ENCODE data around the gene ARPC2.
A peak's percentile ranks its signal among the peaks of the same experiment; 100 is the strongest.

ARPC2 gene

DNA sequence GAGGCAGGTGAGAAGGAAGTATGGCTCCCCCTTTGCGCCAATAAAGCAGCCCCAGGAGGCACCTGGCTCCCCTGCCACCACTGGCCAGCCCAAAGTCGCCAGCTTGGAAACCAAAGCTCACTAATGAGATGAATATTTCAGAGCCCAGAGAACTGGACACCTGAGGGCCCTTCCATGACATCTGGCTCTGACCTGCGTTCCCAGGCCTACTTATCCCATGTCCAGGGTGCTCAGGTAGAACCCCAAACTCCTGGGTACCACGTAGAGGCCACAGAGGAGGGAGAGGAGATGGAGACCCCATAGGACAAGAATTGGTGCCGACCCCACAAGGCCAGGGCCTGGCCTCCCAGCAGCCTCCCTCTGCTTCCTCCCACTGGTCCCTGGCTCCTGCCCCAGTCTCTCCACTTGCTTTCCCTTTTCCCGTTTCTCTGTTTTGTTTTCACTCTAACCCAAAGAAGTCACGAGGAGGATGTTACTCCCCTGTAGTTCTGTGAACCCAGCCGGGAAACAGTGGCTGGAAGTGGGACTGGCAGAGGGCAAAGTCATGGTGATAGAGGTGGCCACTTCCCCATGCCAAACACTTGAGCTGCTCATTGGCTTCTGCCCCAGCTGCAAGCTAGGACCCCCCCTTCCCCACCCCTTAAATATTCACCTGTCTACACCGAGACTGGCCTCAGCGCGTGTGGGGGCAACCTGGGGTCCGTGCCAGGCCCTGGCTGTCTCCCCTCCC lies 74.5 kb downstream of the ARPC2 start:
- DNase-seq, result no peak

GRCh38 chr2:218292048-218293014 lies 75.3 kb downstream of the ARPC2 start, which contains the start of gene TMBIM1:
TSS of gene TMBIM1 (minus strand) at chr2:218292503. CDS start at chr2:218282141, 10,362 bp downstream.
- peak; percentile 88 for DNase-seq

DNA sequence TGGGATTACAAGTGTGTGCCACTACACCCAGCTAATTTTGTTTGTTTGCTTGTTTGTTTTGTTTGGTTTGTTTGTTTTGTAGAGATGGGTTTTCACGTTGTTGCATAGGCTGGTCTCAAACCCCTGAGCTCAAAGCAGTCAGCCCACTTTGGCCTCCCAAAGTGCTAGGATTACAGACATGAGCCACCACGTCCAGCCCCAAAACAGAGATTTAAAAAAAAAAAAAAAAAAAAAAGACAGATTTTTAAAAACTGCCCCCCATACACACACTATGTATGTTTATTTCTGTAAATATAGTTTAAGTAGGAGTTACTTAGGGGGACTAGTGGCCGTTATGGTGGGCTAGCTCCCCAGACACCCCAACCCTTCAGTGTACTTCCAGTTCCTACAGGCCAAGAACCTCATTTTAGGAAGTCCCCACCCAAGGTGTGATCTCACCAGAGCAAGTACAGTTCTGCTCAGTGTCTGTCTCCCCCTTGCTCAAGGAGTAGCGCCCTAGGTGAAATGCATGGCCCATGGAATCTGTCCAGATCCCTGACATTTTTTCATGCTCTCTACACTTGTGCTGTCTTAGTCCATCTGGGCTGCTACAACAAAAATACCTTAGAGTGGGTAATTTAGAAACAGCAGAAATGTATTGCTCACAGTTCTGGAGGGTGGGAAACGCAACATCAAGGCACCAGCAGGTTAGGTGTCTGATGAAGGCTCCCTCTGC lies 76.9 kb downstream of the ARPC2 start:
- no peak for DNase-seq

- DNase-seq, result no peak
These were observed 77.5 kb downstream of the ARPC2 start for GRCh38 chr2:218294430-218295022.

DNA sequence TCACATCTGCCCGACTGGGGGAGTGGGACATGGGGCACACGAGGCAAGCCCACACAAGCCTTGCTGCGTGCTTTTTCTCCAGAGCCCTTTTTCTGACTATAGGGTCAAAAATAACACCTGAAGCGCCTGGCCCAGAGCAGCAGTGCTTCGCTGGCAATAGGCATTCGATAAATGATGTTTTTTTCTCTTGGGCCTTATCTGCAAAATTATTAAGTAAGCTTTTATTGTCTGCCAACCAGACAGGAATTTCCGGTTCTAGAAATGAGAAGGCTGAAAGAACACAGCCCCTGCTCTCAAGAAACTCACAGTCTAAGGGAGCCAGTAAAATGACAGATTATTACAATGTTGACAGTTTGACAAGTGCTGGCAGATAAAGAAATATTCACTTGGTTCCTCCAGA lies 78.0 kb downstream of the ARPC2 start:
- DNase-seq, result no peak

- no peak for DNase-seq
These were observed 79.2 kb downstream of the ARPC2 start for GRCh38 chr2:218296200-218296599.

- no peak for DNase-seq
These were observed 79.9 kb downstream of the ARPC2 start for GRCh38 chr2:218296847-218297246.

DNA sequence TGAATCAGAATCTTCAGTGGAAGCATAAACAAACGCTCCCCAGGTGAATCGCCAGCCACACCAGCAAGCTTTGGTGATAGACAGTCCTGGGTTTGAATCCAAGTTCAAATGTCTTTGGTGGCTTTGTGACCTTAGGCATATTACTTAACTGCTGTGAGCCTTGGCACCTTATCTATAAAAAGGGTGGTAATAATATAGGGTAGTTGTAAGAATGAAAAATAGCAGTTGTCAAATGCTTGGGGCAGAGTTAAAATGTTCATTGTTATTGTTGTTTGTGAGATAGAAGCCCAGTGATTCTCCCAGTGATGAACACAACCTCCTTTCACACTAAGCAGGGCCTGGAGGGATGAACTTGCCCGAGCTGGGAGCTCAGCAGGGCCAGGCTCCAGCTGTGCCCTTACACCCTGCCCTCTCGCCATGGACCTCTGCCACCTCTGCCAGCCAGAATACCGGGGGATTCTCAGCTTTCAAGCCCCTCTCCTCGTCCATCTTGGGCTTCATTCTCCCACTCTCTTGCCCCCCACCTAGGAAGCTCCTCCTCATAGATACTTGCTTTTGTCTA lies 81.4 kb downstream of the ARPC2 start:
- no peak for DNase-seq

DNA sequence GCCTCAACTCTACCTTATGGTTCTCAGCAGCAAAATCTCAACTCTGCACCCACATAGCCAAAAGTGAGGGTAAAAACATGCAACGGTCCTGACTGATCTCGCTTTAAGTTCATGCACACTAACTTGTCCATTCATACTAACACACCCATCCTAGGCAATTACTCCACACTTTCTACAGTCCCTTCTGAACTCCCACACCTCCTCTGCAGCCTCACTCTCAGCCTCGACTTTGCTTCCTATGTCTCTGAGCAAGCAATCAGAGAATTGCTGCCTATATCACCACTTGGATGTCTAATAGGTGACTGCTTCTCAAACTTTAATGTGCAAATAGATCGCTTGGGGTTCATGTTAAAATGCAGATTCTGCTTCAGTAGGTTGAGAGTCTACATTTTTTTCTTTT lies 83.2 kb downstream of the ARPC2 start:
- DNase-seq, result no peak

DNA sequence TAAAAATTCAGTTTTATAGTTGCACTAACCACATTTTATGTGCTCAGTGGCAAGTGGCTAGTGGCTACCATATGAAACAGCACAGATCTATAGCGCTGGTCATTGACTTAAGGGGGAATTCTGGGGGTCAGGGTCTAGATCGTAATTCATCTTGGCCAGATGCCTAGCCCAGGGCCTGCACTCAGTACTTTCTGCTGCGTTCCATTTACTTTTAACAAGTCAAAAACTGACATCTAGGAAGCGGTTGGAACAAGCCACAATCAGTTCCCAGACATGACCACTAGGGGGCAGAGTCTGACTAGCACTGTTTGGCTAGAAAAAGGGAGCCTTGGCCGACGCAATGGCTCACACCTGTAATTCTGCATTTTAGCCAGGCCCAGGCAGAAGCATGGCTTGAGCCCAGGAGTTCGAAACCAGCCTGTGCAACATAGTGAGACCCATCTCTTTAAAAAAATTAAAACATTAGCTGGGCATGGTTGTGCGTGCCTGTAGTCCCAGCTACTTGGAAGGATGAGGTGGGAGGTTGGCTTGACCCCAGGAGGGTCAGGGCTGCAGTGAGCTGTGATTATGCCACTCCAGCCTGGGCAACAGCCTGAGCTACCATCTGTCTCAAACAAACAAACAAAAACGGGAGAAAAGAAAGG lies 84.3 kb downstream of the ARPC2 start:
- DNase-seq, result peak; percentile 91
